GM06990 (cell line): Measurements from ENCODE around the gene NFIA.

Experiments
- DNase-seq: peaks from one replicate; pipeline ENCODE4 v3.0.0-alpha.2; 2011; ENCODE audit not compliant: insufficient read length; ENCODE audit errors: extremely low read depth
- H3K27me3 ChIP-seq: replicated peaks from 2 replicates; pipeline ENCODE4 v1.6.0; 2011; ENCODE audit warnings: low read length; ENCODE audit not compliant: control insufficient read depth, insufficient read depth
- H3K36me3 ChIP-seq: 2 replicates; pipeline ENCODE4 v1.5.1; 2011; ENCODE audit warnings: low read length; ENCODE audit not compliant: control insufficient read depth, insufficient read depth
- H3K4me3 ChIP-seq: replicated peaks from 2 replicates; pipeline ENCODE4 v1.5.1; 2011; ENCODE audit warnings: low read depth, mild to moderate bottlenecking, control low read depth, low read length
- CTCF ChIP-seq: IDR thresholded peaks from 2 replicates; pipeline ENCODE4 v1.5.1; 2011; ENCODE audit warnings: low read length, control low read depth, mild to moderate bottlenecking, inconsistent platforms; ENCODE audit not compliant: insufficient read depth, poor library complexity, severe bottlenecking

The NFIA gene

DNA sequence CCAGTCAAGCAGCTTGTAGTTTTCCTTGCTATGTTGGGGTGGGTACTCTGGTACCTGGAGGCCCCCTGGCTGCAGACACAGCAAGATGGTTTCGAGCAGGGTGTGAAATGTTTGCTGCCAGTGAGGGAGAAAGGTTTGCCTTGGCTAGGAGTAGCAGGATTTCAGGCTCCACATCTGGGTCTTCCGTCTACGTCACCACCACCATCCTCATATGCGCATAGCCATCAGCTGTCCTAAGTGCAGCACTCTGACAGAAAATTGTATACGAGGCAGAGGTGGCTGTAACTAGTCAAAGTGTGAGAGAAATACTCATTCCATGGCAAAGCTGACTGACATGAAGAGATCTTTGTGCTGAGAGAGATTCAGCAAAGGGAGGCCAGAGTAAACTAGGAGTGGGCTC lies 212.6 kb downstream of the NFIA start:
- DNase-seq: no peak
- no peak for TF ChIP-seq CTCF
- Histone ChIP-seq H3K36me3 (no peaks in the 10 kb centered on the region), H3K4me3 (no peak overlapping the region), H3K27me3 (no peaks in the 10 kb centered on the region)

DNA sequence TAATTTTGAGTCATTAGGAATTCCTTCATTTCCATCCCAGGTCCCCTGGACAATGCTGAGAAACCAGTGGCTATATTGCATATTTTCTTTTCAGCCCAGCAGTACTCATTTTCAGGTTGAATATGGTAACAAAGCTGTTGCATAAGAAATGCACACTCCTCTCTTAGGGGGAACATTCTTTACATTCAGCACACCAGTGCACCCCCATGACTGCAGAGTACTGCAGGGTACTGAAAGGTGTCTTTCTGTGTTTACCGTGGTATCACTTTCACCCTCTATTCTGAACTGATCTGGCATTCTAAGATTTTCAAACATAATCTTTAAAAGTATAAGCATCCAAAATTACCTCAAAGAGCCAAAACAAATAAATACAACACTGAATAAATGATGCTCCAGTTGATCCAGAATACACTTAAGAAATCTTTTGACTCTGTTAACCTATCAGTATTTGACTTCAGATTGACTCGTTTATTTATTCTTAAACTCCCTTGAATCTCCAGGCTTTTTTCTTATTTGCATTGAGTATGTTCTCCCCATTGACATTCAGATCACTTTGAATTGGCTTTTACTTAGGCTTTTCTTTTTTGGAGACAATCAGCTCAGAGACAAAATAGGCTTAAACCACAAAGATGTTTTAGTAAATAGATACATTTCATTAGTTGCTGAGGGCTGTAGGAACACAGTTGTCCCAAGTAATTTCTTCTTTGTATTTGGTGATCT lies 213.6 kb downstream of the NFIA start:
- no peak for TF ChIP-seq CTCF
- Histone ChIP-seq H3K27me3 (no peaks in the 10 kb centered on the region), H3K36me3 (no peaks in the 10 kb centered on the region), H3K4me3 (no peak overlapping the region)
- DNase-seq: no peak

DNA sequence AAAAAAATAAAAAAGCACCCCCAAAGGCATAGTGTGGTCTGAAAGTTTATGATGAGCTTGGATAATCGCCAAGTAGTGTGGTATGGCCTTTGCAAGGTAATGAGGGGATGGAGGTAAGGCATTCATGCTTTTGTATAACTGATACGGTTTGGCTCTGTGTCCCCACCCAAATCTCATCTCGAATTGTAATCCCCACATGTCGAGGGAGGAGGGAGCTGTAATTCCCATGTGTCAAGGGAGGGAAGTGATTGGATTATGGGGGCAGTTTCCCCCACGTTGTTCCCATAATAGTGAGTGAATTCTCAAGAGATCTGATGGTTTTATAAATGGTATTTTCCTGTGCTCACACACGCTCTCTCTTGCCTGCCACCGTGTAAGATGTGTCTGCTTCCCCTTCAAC lies 215.5 kb downstream of the NFIA start:
- Histone ChIP-seq H3K27me3 (no peaks in the 10 kb centered on the region), H3K4me3 (no peak overlapping the region), H3K36me3 (no peaks in the 10 kb centered on the region)
- DNase-seq: no peak
- no peak for TF ChIP-seq CTCF

DNA sequence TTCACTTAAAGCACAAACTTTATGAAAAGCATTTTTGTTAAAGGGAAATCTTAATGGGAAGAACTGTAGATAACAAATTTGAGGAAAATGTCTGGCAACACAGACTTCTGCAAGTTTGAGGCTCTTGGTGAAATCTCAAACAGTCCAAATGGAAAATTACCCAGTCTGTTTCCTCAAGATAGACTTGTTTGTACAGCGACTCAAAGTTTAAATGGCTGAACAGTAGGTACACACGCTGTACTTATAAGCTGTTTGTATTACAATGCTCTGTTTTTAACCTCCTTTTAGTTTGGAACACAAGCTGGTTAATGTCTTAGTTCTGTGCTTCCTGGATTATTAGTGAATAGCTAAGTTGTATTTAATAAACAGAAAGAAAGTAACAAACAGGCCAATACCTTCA lies 217.1 kb downstream of the NFIA start:
- H3K4me3 ChIP-seq: no peak overlapping the region
- TF ChIP-seq CTCF: no peak
- no peaks in the 10 kb centered on the region for H3K36me3 ChIP-seq
- no peaks in the 10 kb centered on the region for H3K27me3 ChIP-seq
- DNase-seq: no peak

DNA sequence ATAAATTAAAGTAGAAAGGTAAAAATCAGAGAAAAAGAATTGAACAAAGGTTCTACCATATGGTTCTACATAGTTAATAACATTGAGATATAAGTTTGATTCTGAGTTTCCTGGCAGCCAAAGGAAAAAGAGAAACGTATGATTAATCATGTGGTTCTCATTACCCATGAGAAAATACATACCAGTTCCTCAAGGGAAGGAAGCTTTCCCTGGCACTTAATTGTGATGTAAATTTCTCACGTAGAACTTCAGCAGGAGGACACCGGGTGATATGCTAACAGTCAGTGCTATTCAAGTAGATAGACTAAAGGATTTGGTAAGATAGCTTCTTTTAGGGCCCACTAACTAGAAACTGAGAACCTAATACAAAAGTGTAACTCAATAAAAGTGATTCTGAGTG lies 218.5 kb downstream of the NFIA start:
- no peaks in the 10 kb centered on the region for H3K27me3 ChIP-seq
- no peak overlapping the region for H3K4me3 ChIP-seq
- H3K36me3 ChIP-seq: no peaks in the 10 kb centered on the region
- no peak for TF ChIP-seq CTCF
- DNase-seq: no peak
